ENCODE measurements around the gene PSMD9. TPM values are rescaled to one million over a fixed set of nuclear protein-coding genes. Genes with fewer than 3 reads are reported as not detected.
"Not testable (repeated sequence)": the region's sequence is repeated elsewhere in the genome, so short reads cannot be mapped to it uniquely, and the experiment has no call there.

Gene PSMD9
- total RNA-seq, 1 experiment from 2014 or later, result 36.2 TPM

DNA sequence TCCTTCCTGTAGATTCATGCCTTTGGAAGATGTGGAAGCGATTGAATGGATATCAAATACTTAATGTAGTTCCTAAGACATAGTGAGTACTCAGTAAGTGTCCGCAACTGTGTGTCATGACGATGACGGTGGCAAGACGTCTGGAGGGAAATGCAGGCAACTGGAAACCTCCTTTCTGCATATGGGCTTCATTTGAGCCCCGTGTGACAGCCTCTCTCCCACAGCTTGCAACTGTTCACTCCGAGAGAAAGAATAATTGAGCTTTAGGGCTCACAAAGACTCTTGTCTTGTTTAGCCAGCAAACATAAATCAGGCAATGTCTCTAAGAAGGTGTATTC lies 36.7 kb downstream of the PSMD9 start (continued):
- TF ChIP-seq, protein P1, sequence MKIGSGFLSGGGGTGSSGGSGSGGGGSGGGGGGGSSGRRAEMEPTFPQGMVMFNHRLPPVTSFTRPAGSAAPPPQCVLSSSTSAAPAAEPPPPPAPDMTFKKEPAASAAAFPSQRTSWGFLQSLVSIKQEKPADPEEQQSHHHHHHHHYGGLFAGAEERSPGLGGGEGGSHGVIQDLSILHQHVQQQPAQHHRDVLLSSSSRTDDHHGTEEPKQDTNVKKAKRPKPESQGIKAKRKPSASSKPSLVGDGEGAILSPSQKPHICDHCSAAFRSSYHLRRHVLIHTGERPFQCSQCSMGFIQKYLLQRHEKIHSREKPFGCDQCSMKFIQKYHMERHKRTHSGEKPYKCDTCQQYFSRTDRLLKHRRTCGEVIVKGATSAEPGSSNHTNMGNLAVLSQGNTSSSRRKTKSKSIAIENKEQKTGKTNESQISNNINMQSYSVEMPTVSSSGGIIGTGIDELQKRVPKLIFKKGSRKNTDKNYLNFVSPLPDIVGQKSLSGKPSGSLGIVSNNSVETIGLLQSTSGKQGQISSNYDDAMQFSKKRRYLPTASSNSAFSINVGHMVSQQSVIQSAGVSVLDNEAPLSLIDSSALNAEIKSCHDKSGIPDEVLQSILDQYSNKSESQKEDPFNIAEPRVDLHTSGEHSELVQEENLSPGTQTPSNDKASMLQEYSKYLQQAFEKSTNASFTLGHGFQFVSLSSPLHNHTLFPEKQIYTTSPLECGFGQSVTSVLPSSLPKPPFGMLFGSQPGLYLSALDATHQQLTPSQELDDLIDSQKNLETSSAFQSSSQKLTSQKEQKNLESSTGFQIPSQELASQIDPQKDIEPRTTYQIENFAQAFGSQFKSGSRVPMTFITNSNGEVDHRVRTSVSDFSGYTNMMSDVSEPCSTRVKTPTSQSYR (CRISPR knock-in tag; IDR thresholded peaks at IDR 0.05), result no peak
- TF ChIP-seq FOXJ3 (CRISPR knock-in tag; IDR thresholded peaks at IDR 0.05; ENCODE audit: borderline replicate concordance), result no peak
- TF ChIP-seq MXD4 (CRISPR knock-in tag; IDR thresholded peaks at IDR 0.05; ENCODE audit: borderline replicate concordance), result no peak
- TF ChIP-seq, protein P2, sequence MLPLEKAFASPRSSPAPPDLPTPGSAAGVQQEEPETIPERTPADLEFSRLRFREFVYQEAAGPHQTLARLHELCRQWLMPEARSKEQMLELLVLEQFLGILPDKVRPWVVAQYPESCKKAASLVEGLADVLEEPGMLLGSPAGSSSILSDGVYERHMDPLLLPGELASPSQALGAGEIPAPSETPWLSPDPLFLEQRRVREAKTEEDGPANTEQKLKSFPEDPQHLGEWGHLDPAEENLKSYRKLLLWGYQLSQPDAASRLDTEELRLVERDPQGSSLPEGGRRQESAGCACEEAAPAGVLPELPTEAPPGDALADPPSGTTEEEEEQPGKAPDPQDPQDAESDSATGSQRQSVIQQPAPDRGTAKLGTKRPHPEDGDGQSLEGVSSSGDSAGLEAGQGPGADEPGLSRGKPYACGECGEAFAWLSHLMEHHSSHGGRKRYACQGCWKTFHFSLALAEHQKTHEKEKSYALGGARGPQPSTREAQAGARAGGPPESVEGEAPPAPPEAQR (CRISPR knock-in tag; IDR thresholded peaks at IDR 0.05), result no peak
- TF ChIP-seq FOXP1 (CRISPR knock-in tag; IDR thresholded peaks at IDR 0.05; ENCODE audit: borderline replicate concordance), result no peak

DNA sequence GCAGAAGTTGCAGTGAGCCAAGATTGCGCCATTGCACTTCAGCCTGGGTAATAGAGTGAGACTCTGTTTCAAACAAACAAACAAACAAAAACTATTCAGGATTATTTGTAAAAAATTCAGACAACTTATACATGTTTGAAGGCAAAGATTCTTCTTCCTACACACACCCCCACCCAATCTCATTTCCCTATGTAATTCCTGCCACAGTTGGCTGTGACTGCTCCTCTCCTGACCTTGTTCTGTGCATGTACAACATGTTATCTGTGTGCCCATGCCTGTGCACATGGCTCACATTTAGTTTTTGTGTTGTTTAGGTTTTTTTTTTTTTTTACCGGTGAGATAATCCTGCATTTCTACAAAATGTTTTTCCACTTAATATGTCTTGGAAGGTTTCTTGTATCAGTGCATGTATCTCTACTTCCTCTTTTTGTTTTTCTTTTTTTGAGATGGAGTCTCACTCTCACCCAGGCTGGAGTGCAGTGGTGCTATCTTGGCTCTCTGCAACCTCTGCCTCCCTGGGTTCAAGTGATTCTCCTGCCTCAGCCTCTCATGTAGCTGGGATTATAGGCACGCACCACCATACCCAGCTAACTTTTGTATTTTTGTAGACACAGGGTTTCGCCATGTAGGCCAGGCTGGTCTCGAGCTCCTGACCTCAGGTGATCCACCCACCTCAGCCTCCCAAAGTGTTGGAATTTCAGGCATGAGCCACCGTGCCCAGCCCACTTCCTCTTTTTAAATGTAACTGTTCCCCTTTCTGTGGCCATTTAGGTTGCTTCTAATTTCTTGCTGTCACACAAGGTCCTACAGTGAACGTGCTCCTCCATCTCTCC lies 38.5 kb downstream of the PSMD9 start:
- Mint-ChIP-seq H3K27ac (peak overlapping the region; percentile 53; the same call in 1 of the 2 replicates), H3K4me1 (peaks cover 36% of the 10 kb centered on the region), H3K9me3 (no peaks in the 10 kb centered on the region), H3K4me3 (no peak overlapping the region), H3K36me3 (no peaks in the 10 kb centered on the region), H3K27me3 (ENCODE audit: low read depth) (no peaks in the 10 kb centered on the region; the same call in 1 of the 2 replicates)
- DNase-seq (ENCODE audit: low spot score), result no peak
- peak; percentile 30; the same call in 1 of the 2 replicates for ATAC-seq
- CTCF ChIA-PET, result interaction anchor here (1.1 to 1.5 kb wide), 2 partner anchors 9 to 132 kb away, joined by 4 to 10 read pairs; partner anchors contain the start of gene CFAP251
- TF ChIP-seq ZNF423 (CRISPR knock-in tag; IDR thresholded peaks at IDR 0.05) (no peak), MXD4 (CRISPR knock-in tag; IDR thresholded peaks at IDR 0.05; ENCODE audit: borderline replicate concordance) (no peak), HMGA2 (CRISPR knock-in tag; IDR thresholded peaks at IDR 0.05) (no peak), CREB1 (CRISPR knock-in tag; IDR thresholded peaks at IDR 0.05) (no peak), ZNF416 (CRISPR knock-in tag; IDR thresholded peaks at IDR 0.05) (no peak), FOXP1 (CRISPR knock-in tag; IDR thresholded peaks at IDR 0.05; ENCODE audit: borderline replicate concordance) (no peak), PRRX2 (CRISPR knock-in tag; IDR thresholded peaks at IDR 0.05) (no peak)
- TF ChIP-seq, protein P3, sequence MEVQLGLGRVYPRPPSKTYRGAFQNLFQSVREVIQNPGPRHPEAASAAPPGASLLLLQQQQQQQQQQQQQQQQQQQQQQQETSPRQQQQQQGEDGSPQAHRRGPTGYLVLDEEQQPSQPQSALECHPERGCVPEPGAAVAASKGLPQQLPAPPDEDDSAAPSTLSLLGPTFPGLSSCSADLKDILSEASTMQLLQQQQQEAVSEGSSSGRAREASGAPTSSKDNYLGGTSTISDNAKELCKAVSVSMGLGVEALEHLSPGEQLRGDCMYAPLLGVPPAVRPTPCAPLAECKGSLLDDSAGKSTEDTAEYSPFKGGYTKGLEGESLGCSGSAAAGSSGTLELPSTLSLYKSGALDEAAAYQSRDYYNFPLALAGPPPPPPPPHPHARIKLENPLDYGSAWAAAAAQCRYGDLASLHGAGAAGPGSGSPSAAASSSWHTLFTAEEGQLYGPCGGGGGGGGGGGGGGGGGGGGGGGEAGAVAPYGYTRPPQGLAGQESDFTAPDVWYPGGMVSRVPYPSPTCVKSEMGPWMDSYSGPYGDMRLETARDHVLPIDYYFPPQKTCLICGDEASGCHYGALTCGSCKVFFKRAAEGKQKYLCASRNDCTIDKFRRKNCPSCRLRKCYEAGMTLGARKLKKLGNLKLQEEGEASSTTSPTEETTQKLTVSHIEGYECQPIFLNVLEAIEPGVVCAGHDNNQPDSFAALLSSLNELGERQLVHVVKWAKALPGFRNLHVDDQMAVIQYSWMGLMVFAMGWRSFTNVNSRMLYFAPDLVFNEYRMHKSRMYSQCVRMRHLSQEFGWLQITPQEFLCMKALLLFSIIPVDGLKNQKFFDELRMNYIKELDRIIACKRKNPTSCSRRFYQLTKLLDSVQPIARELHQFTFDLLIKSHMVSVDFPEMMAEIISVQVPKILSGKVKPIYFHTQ (CRISPR knock-in tag; IDR thresholded peaks at IDR 0.05), result no peak
- POLR2A ChIA-PET, result interaction anchor here (0.7 kb wide), 1 partner anchor 126 kb away, joined by 4 read pairs; no protein-coding TSS in a partner anchor

GRCh38 chr12:121927813-121928212 lies 39.2 kb downstream of the PSMD9 start:
- ChIA-PET CTCF (interaction anchor here (1.1 to 1.5 kb wide), 2 partner anchors 10 to 133 kb away, joined by 4 to 10 read pairs; partner anchors contain the start of gene CFAP251), POLR2A (no interaction called here)
- ATAC-seq, result no peak
- H3K9me3 Mint-ChIP-seq, result no peaks in the 10 kb centered on the region
- H3K4me3 Mint-ChIP-seq, result no peak overlapping the region
- no peaks in the 10 kb centered on the region for H3K36me3 Mint-ChIP-seq
- 0 out of 2 replicates have a peak overlapping the region, but pooled peaks have one; percentile 46 for H3K27ac Mint-ChIP-seq
- H3K27me3 Mint-ChIP-seq (ENCODE audit: low read depth), result no peaks in the 10 kb centered on the region; the same call in 1 of the 2 replicates
- H3K4me1 Mint-ChIP-seq, result peaks cover 42% of the 10 kb centered on the region
- DNase-seq (ENCODE audit: low spot score), result no peak
- no peak for TF ChIP-seq PRRX2 (CRISPR knock-in tag; IDR thresholded peaks at IDR 0.05)

- peak; percentile 66 for TF ChIP-seq ZNF121 (CRISPR knock-in tag; IDR thresholded peaks at IDR 0.05)
- CTCF ChIA-PET; H3K36me3 Mint-ChIP-seq; H3K27ac Mint-ChIP-seq; ATAC-seq; H3K9me3 Mint-ChIP-seq; H3K4me3 Mint-ChIP-seq; POLR2A ChIA-PET; H3K27me3 Mint-ChIP-seq (ENCODE audit: low read depth); DNase-seq (ENCODE audit: low spot score): not testable (repeated sequence)
- peaks cover 51% of the 10 kb centered on the region for H3K4me1 Mint-ChIP-seq
Observed at GRCh38 chr12:121929545-121929944, 41.0 kb downstream of the PSMD9 start.

Data from WTC11 (cell line).